AG04449 (cell line): ENCODE data around the gene SNX5.
A peak's percentile ranks its signal among the peaks of the same experiment; 100 is the strongest.

Experiments used
- CTCF ChIA-PET: fragments of 350-600 bp; formaldehyde crosslinking; extraction: SDS; loops from one replicate; lab custom pipeline; 2021; ENCODE audit warnings: antibody characterized with exemption; lab: Yijun Ruan, JAX
- POLR2A ChIA-PET: fragments of 400-600, 350-600 bp; formaldehyde crosslinking; extraction: SDS; loops from one replicate; lab custom pipeline; 2020; ENCODE audit warnings: antibody characterized with exemption, inconsistent platforms; lab: Yijun Ruan, JAX
- DNase-seq: peaks from one replicate; pipeline ENCODE4 v3.0.0-alpha.2; 2010; ENCODE audit warnings: low read depth, low spot score
- H3K4me3 ChIP-seq: 2 replicates; pipeline ENCODE4 v1.5.1; 2011; ENCODE audit warnings: low read depth, mild to moderate bottlenecking, control low read depth, low read length
- CTCF ChIP-seq: IDR thresholded peaks from one replicate; pipeline ENCODE4 v1.5.1; 2011; ENCODE audit warnings: mild to moderate bottlenecking, moderate library complexity, low read length, control low read depth, inconsistent platforms; ENCODE audit not compliant: insufficient read depth; ENCODE audit errors: missing control alignments

The SNX5 gene

GRCh38 chr20:17987988-17988387 lies 19.4 kb upstream of the SNX5 start:
- no peak for DNase-seq
- TF ChIP-seq CTCF: no peak
- H3K4me3 ChIP-seq: no peak overlapping the region
- CTCF ChIA-PET: interaction anchor here (0.7 to 7.9 kb wide), 3 partner anchors 9 to 483 kb away, joined by 3 to 63 read pairs (median 4); no protein-coding TSS in a partner anchor
- POLR2A ChIA-PET: no interaction called here

- no peak overlapping the region for H3K4me3 ChIP-seq
- no peak for DNase-seq
- ChIA-PET CTCF (interaction anchor here (0.9 to 7.9 kb wide), 3 partner anchors 11 to 26 kb away, joined by 3 to 63 read pairs (median 4); no protein-coding TSS in a partner anchor), POLR2A (interaction anchor here (0.7 kb wide), 1 partner anchor 45 kb away, joined by 3 read pairs; no protein-coding TSS in a partner anchor)
- TF ChIP-seq CTCF: no peak
Observed at GRCh38 chr20:17985388-17986018, 16.9 kb upstream of the SNX5 start.

GRCh38 chr20:17976305-17976704 lies 7.7 kb upstream of the SNX5 start:
- CTCF ChIA-PET: interaction anchor here (1.4 kb wide), 1 partner anchor 19 kb away, joined by 4 read pairs; no protein-coding TSS in a partner anchor
- no peak for DNase-seq
- no peak for TF ChIP-seq CTCF
- POLR2A ChIA-PET: no interaction called here
- H3K4me3 ChIP-seq: no peak overlapping the region

- DNase-seq: no peak
- no peak for TF ChIP-seq CTCF
- CTCF ChIA-PET: no interaction called here
- POLR2A ChIA-PET: interaction anchor here (0.6 kb wide), 1 partner anchor 23 kb away, joined by 5 read pairs; no protein-coding TSS in a partner anchor
- H3K4me3 ChIP-seq: peak overlapping the region; percentile 37
Observed at GRCh38 chr20:17972121-17972520, 3.5 kb upstream of the SNX5 start.

- POLR2A ChIA-PET: interaction anchor here (0.6 kb wide), 1 partner anchor 24 kb away, joined by 5 read pairs; no protein-coding TSS in a partner anchor
Observed at GRCh38 chr20:17971300-17972013, 2.9 kb upstream of the SNX5 start.

More at GRCh38 chr20:17971300-17972013, 2.9 kb upstream of the SNX5 start:
- no peak for TF ChIP-seq CTCF
- DNase-seq: peak; percentile 72
- peak overlapping the region; percentile 37 for H3K4me3 ChIP-seq
- CTCF ChIA-PET: interaction anchor here (1.2 to 2.2 kb wide), 4 partner anchors 12 to 468 kb away, joined by 4 to 7 read pairs (median 6); no protein-coding TSS in a partner anchor
